ENCODE measurements around the gene TRIP6. TPM values are rescaled to one million over a fixed set of nuclear protein-coding genes. Genes with fewer than 3 reads are reported as not detected.

The TRIP6 gene
- polyA plus RNA-seq, 1 donor = 41.1 TPM

DNA sequence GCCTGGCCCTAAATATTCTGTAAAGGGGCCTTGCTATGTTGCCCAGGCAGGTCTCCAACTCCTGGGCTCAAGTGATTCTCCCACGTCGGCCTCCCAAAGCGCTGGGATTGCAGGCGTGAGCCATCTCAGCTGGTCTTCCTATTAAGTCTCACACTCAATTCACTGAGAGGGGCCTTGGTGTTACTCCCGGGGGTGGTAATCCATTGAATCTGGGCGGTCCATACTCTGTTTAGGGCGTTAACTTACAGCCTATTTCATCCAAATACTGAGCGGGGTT lies 7.1 kb downstream of the TRIP6 start:
- DNase-seq = no peak

- DNase-seq = peak; percentile 99
Measured at GRCh38 chr7:100874577-100875355, 7.6 kb downstream of the TRIP6 start, which contains the start of gene SRRT. SRRT (plus strand) TSS chr7:100875103; CDS start chr7:100875591, 488 bp downstream.

GRCh38 chr7:100875356-100875751 lies 8.2 kb downstream of the TRIP6 start:
- no peak for DNase-seq

GRCh38 chr7:100878013-100878412 lies 10.8 kb downstream of the TRIP6 start:
- no peak for DNase-seq

DNA sequence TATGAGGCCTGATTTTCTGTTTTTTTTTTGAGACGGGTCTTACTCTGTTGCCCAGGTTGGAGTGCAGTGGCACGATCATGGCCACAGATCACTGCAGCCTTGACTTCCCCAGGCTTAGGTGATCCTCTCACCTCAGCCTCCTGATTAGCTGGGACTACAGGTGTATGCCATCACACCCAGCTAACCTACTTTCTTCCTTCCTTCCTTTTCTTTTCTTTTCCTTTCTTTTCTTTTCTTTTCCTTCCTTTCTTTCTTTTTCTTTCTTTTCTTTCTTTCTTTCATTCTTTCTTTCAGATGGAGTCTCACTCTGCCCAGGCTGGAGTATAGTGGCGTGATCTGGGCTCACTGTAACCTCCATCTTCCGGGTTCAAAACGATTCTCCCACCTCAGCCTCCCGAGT lies 11.5 kb downstream of the TRIP6 start:
- no peak for DNase-seq

DNA sequence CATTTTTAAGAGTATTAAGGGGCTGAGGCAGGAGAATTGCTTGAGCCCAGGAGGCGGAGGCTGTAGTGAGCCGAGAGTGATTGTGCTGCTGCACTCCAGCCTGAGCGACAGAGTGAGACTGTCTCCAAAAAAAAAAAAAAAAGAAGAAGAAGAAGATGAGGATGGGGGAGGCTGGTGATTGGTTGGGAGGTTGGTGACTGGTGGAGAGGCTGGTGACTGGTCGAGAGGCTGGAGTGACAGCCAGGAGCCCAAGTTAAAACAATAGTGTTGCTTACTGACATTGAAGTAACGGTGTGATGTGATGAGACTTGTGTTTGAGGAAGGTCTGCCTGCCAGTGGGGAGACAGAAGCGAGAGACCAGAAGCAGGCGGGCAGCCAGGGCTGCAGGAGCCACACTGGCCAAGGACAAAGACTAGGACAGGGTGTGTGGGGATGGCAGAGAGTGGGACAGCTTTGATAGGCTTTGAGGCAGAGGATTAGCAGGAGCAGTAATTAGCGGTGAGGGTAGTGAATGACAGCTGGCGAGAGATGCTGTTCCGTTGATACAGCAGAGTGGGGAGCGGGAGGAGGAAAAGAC lies 12.6 kb downstream of the TRIP6 start:
- no peak for DNase-seq

- no peak for DNase-seq
Measured at GRCh38 chr7:100880645-100881044, 13.5 kb downstream of the TRIP6 start.

DNA sequence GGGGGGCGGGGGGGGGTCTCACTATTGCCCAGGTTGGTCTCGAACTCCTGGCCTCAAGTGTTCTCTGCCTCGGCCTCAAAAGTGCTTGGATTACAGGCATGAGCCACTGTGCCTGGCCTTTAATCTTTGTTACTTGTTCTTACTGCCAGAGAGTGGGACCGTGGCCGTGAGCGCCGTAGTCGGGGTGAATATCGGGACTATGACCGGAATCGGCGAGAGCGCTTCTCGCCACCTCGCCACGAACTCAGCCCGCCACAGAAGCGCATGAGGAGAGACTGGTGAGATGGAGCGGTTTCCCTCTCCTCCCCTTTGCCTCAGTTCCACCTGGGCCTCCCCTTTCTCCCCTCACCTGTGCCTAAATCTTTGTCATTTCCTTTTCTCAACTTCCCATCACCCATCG lies 13.9 kb downstream of the TRIP6 start:
- DNase-seq = no peak

- no peak for DNase-seq
Measured at GRCh38 chr7:100882201-100882600, 15.0 kb downstream of the TRIP6 start.

DNA sequence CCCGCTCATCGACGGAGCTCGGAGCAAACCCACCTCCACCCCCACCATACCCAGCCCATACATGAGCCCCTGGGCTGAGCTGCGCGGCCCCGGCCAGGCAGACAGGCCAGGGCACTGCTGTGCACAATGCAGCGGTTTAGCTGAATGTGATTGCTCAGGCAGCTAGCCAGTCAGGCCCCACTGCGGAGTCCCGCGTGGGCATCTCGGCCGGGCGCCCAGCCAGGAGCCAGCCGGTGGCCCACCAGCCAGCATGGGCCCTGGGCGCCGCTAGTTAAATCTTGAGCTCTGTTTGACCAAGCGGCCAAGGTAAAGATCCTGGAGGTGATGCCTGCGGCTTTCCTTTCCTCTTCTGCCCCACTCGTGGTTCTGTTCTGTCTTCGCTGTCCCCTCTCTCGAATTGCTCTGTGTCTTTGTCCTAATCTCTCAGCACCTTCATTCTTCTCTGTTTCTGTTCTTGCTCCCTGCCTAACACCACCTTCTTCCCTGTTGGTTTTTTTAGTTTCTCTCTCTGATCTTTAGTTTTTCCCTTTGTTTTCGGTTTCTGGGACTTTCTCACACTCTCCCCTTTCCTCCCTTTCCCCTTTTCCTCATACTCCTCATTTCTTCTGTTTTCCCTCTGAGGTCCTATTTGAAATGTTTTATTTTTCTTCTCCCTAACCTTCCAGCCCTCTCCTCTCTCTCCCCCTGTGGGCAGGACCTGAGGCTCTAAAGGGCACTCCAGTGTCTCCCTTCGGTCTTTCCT lies 15.8 kb downstream of the TRIP6 start:
- DNase-seq = no peak

- no peak for DNase-seq
Measured at GRCh38 chr7:100884736-100885439, 17.7 kb downstream of the TRIP6 start.

DNA sequence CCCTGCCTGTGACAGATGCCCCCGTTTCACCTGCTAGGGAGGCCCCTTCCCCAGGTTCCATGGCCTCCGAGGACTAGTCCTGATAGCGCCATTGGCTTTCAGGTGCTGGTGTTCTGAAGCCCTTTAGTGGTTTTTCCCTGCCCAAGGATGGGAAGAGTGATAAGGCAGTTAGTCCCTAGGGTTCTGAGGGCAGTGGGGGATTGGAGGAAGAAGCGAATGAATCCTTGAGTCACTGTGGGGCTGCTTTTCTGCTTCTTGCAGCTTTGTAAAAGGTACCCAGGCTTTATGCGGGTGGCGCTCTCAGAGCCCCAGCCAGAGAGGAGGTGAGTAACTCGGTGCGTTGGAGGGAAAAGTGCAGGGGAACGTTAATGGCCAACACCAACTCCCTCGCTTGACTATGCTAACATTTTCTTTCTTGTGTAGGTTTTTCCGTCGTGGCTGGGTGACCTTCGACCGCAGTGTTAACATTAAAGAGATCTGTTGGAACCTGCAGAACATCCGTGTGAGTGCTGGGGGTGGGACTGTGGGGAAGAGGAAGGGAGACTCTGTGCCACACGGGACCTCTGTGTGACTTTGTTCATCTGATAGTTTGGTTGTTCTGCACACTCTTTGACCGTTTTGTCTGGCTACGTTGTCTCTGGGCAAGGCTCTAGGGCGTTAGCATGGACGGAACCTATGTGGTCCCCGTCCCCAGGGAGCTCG lies 18.4 kb downstream of the TRIP6 start:
- no peak for DNase-seq

- DNase-seq = no peak
Measured at GRCh38 chr7:100886142-100886935, 19.2 kb downstream of the TRIP6 start.

GRCh38 chr7:100886936-100887515 lies 19.8 kb downstream of the TRIP6 start:
- no peak for DNase-seq

DNA sequence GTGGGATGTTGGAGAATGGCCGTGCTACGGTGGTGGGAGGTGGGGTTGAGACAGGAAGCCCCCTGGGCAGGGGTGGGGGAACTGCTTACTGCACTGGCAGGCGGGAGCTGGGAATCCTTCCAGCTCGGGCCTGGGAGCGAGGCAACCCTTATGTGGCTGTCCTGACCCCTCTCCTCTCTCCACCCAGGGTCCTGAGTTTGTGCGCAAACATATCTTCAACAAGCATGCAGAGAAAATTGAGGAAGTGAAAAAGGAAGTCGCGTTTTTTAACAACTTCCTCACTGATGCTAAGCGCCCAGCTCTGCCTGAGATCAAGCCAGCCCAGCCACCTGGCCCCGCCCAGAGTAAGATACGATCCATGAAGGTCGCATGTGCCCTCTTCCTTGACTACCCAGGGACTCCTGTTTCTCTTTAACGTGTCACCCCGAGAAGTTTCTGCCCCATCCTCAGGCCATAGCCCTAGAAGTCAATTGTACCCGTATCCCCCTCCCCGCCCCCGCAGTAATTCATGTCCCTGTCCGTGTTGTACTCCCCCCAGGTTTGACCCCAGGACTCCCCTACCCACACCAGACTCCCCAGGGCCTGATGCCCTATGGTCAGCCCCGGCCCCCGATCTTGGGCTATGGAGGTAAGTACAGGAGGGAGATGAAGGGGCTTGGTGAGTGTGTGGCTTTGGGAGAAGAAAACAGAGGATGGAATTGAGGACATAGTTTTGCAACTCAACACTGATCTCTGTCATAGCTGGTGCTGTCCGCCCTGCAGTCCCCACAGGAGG lies 20.5 kb downstream of the TRIP6 start:
- DNase-seq = no peak

DNA sequence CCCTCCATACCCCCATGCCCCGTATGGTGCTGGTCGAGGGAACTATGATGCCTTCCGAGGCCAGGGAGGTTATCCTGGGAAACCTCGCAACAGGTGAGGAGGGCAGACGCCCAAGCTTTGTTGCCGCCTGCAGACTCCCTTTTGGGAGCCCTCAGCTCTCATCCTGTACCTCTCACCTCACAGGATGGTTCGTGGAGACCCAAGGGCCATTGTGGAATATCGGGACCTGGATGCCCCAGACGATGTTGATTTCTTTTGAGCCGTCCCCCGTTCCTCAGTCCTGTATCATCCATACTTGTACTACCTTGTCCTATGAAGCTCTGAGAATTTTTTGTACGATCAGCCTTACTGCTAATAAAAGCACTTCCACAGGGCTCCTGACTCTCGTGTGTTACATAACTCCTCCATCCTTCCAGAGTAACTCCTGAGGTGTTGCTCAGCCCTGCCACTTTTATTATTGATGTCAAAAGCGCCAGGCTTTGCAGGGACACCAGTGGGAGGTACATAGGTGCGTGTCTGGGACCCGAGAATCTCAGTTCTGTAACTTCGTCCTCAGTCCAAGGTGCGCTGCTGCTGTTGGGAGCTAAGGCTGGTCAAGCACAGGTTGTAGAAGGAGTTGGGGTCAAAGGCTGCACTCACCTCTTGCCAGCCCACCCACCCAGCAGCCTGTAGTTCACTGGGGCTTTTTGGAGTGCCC lies 21.3 kb downstream of the TRIP6 start:
- DNase-seq = no peak

- no peak for DNase-seq
Measured at GRCh38 chr7:100888988-100889750, 22.0 kb downstream of the TRIP6 start, which contains the start of gene UFSP1. UFSP1 (minus strand) TSS chr7:100889715; CDS start chr7:100889271, 444 bp downstream.

GRCh38 chr7:100890653-100891567 lies 23.7 kb downstream of the TRIP6 start:
- DNase-seq = no peak

Data from hindlimb muscle (tissue), 1 donor.